HUES64 (cell line): ENCODE measurements around the gene TIMM13.

ENCODE experiments used
- H3K27ac ChIP-seq: 2 replicates; pipeline ENCODE4 v1.7.0; 2013; ENCODE audit warnings: low read depth, low read length, inconsistent platforms
- H3K27me3 ChIP-seq: 2 replicates; pipeline ENCODE4 v1.6.1; 2013; ENCODE audit warnings: mild to moderate bottlenecking, low read length; ENCODE audit not compliant: insufficient read depth
- H3K36me3 ChIP-seq: 2 replicates; pipeline ENCODE4 v1.6.1; 2013; ENCODE audit warnings: mild to moderate bottlenecking, low read length; ENCODE audit not compliant: insufficient read depth
- H3K4me1 ChIP-seq: 2 replicates; pipeline ENCODE4 v1.6.1; 2013; ENCODE audit warnings: mild to moderate bottlenecking, low read length, moderate library complexity; ENCODE audit not compliant: insufficient read depth
- H3K4me3 ChIP-seq: 2 replicates; pipeline ENCODE4 v1.5.1; 2013; ENCODE audit warnings: mild to moderate bottlenecking, low read length, moderate library complexity
- H3K9ac ChIP-seq: 2 replicates; pipeline ENCODE4 v1.6.1; 2013; ENCODE audit warnings: mild to moderate bottlenecking, low read depth, low read length
- H3K9me3 ChIP-seq: 2 replicates; pipeline ENCODE4 v1.6.1; 2013; ENCODE audit warnings: low read depth, low read length; ENCODE audit not compliant: insufficient read depth
- WGBS: fragments of 150-250, 120-280 bp; methylation state at CpG from one replicate; pipeline ENCODE4 v1.1.7; 2013; ENCODE audit warnings: missing lambda C conversion rate; 5-methylcytosine and 5-hydroxymethylcytosine counted together

TIMM13 gene

GRCh38 chr19:2440515-2440914 lies 13.1 kb upstream of the TIMM13 start:
- Histone ChIP-seq H3K9ac (no peak overlapping the region), H3K4me1 (no peaks in the 10 kb centered on the region), H3K4me3 (no peak overlapping the region), H3K27ac (no peak overlapping the region), H3K36me3 (peaks cover 66% of the 10 kb centered on the region), H3K27me3 (no peaks in the 10 kb centered on the region), H3K9me3 (no peaks in the 10 kb centered on the region)
- 97% methylated on average over 1 of the region's 1 CpG for WGBS

- Histone ChIP-seq H3K27ac (no peak overlapping the region), H3K9ac (no peak overlapping the region), H3K4me3 (no peak overlapping the region), H3K36me3 (peaks cover 71% of the 10 kb centered on the region), H3K27me3 (no peaks in the 10 kb centered on the region), H3K9me3 (no peaks in the 10 kb centered on the region), H3K4me1 (no peaks in the 10 kb centered on the region)
- 97% methylated on average over 20 of the region's 20 CpGs for WGBS
Observed at GRCh38 chr19:2438178-2438577, 10.8 kb upstream of the TIMM13 start.

- peaks cover 65% of the 10 kb centered on the region for H3K36me3 ChIP-seq
- no peak overlapping the region for H3K9ac ChIP-seq
- H3K9me3 ChIP-seq = no peaks in the 10 kb centered on the region
- H3K27ac ChIP-seq = no peak overlapping the region
- no peaks in the 10 kb centered on the region for H3K4me1 ChIP-seq
- H3K4me3 ChIP-seq = no peak overlapping the region
- 95% methylated on average over 15 of the region's 15 CpGs for WGBS
- no peaks in the 10 kb centered on the region for H3K27me3 ChIP-seq
Observed at GRCh38 chr19:2436926-2437325, 9.5 kb upstream of the TIMM13 start.

- Histone ChIP-seq H3K9ac (no peak overlapping the region), H3K27me3 (no peaks in the 10 kb centered on the region), H3K9me3 (no peaks in the 10 kb centered on the region), H3K4me3 (no peak overlapping the region), H3K36me3 (peaks cover 65% of the 10 kb centered on the region), H3K4me1 (no peaks in the 10 kb centered on the region), H3K27ac (no peak overlapping the region)
- 95% methylated on average over 39 of the region's 39 CpGs for WGBS
Observed at GRCh38 chr19:2436384-2436783, 9.0 kb upstream of the TIMM13 start.

GRCh38 chr19:2434721-2435265 lies 7.4 kb upstream of the TIMM13 start:
- no peaks in the 10 kb centered on the region for H3K9me3 ChIP-seq

GRCh38 chr19:2434267-2434666 lies 6.9 kb upstream of the TIMM13 start:
- Histone ChIP-seq H3K9ac (no peak overlapping the region), H3K4me3 (no peak overlapping the region), H3K27me3 (no peaks in the 10 kb centered on the region), H3K4me1 (no peaks in the 10 kb centered on the region), H3K9me3 (no peaks in the 10 kb centered on the region), H3K27ac (no peak overlapping the region), H3K36me3 (peaks cover 69% of the 10 kb centered on the region)
- 95% methylated on average over 22 of the region's 22 CpGs for WGBS

More at GRCh38 chr19:2434721-2435265, 7.4 kb upstream of the TIMM13 start:
- H3K27me3 ChIP-seq = no peaks in the 10 kb centered on the region
- peaks cover 68% of the 10 kb centered on the region for H3K36me3 ChIP-seq
- H3K9ac ChIP-seq = no peak overlapping the region
- H3K4me1 ChIP-seq = no peaks in the 10 kb centered on the region
- 96% methylated on average over 42 of the region's 42 CpGs for whole genome bisulfite sequencing
- H3K27ac ChIP-seq = no peak overlapping the region
- H3K4me3 ChIP-seq = no peak overlapping the region

GRCh38 chr19:2433854-2434253 lies 6.5 kb upstream of the TIMM13 start:
- no peak overlapping the region for H3K4me3 ChIP-seq
- no peaks in the 10 kb centered on the region for H3K9me3 ChIP-seq
- H3K9ac ChIP-seq = no peak overlapping the region
- 96% methylated on average over 30 of the region's 30 CpGs for WGBS
- H3K36me3 ChIP-seq = peaks cover 69% of the 10 kb centered on the region
- H3K4me1 ChIP-seq = peaks cover 2% of the 10 kb centered on the region; the same call in 1 of the 2 replicates
- H3K27ac ChIP-seq = no peak overlapping the region
- no peaks in the 10 kb centered on the region for H3K27me3 ChIP-seq

GRCh38 chr19:2432131-2432848 lies 4.9 kb upstream of the TIMM13 start:
- Histone ChIP-seq H3K9me3 (no peaks in the 10 kb centered on the region), H3K4me1 (peaks cover 13% of the 10 kb centered on the region), H3K36me3 (peaks cover 54% of the 10 kb centered on the region), H3K4me3 (no peak overlapping the region), H3K9ac (no peak overlapping the region), H3K27me3 (no peaks in the 10 kb centered on the region), H3K27ac (no peak overlapping the region)
- WGBS = 94% methylated on average over 25 of the region's 25 CpGs

- peaks cover 49% of the 10 kb centered on the region for H3K36me3 ChIP-seq
- 97% methylated on average over 37 of the region's 37 CpGs for whole genome bisulfite sequencing
- H3K9me3 ChIP-seq = no peaks in the 10 kb centered on the region
- no peak overlapping the region for H3K9ac ChIP-seq
- H3K27me3 ChIP-seq = no peaks in the 10 kb centered on the region
- H3K4me1 ChIP-seq = peaks cover 14% of the 10 kb centered on the region
- no peak overlapping the region for H3K27ac ChIP-seq
- H3K4me3 ChIP-seq = no peak overlapping the region
Observed at GRCh38 chr19:2431318-2432055, 4.1 kb upstream of the TIMM13 start.

GRCh38 chr19:2429917-2430535 lies 2.6 kb upstream of the TIMM13 start:
- no peaks in the 10 kb centered on the region for H3K27me3 ChIP-seq
- H3K27ac ChIP-seq = no peak overlapping the region
- no peak overlapping the region for H3K9ac ChIP-seq
- H3K4me1 ChIP-seq = peaks cover 18% of the 10 kb centered on the region
- H3K4me3 ChIP-seq = no peak overlapping the region
- peaks cover 42% of the 10 kb centered on the region for H3K36me3 ChIP-seq
- no peaks in the 10 kb centered on the region for H3K9me3 ChIP-seq
- WGBS = 95% methylated on average over 25 of the region's 25 CpGs
